ENCODE data around the gene SRRM2. TPM values are rescaled to one million over a fixed set of nuclear protein-coding genes. Genes with fewer than 3 reads are reported as not detected.

The SRRM2 gene
- polyA plus RNA-seq, 1 experiment, result 105 TPM

- H3K36me3 ChIP-seq (ENCODE audit: control insufficient read depth, insufficient read depth, low read length), result no peaks in the 10 kb centered on the region
- TF ChIP-seq CTCF (IDR thresholded peaks at IDR 0.05; ENCODE audit: insufficient read depth, low read depth, low read length), result no peak
- CTCF ChIA-PET, result interaction anchor here (1.5 kb wide), 1 partner anchor 14 kb away, joined by 4 read pairs; no protein-coding TSS in a partner anchor
- peaks cover 17% of the 10 kb centered on the region for H3K27me3 ChIP-seq (ENCODE audit: control insufficient read depth, insufficient read depth, low read length)
- DNase-seq (ENCODE audit: low read depth), result no peak
- H3K4me3 ChIP-seq (ENCODE audit: low read depth, low read length), result no peak overlapping the region
- POLR2A ChIA-PET, result no interaction called here
Measured at GRCh38 chr16:2792940-2793339, 40.5 kb downstream of the SRRM2 start.

GRCh38 chr16:2795395-2796143 lies 43.1 kb downstream of the SRRM2 start:
- no peaks in the 10 kb centered on the region for H3K36me3 ChIP-seq (ENCODE audit: control insufficient read depth, insufficient read depth, low read length)
- H3K27me3 ChIP-seq (ENCODE audit: control insufficient read depth, insufficient read depth, low read length), result peaks cover 8% of the 10 kb centered on the region
- CTCF ChIA-PET, result no interaction called here
- POLR2A ChIA-PET, result no interaction called here
- DNase-seq (ENCODE audit: low read depth), result no peak
- no peak overlapping the region for H3K4me3 ChIP-seq (ENCODE audit: low read depth, low read length)
- TF ChIP-seq CTCF (IDR thresholded peaks at IDR 0.05; ENCODE audit: insufficient read depth, low read depth, low read length), result no peak

DNA sequence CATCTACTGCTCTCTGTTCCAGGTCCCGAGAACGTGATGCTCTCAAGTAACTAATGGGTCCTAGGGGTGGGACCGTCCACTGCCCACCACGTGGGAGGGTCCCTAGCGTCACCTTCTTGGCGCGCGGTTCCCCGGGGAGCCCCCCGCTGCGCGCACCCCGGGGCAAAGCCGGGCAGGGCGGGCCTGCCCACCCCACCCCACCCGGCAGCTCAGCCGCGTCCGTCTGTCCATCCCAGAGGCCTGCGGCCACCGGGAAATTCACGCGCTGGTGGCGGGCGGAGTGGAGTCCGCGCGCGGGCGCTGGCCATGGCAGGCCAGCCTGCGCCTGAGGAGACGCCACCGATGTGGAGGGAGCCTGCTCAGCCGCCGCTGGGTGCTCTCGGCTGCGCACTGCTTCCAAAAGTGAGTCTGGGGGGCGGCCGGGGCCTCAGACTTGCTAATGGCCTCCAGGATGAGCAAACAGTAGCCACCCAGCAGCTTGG lies 46.3 kb downstream of the SRRM2 start:
- H3K27me3 ChIP-seq (ENCODE audit: control insufficient read depth, insufficient read depth, low read length), result peaks cover 3% of the 10 kb centered on the region; the same call in 1 of the 2 replicates
- DNase-seq (ENCODE audit: low read depth), result no peak
- no peaks in the 10 kb centered on the region for H3K36me3 ChIP-seq (ENCODE audit: control insufficient read depth, insufficient read depth, low read length)
- no peak overlapping the region for H3K4me3 ChIP-seq (ENCODE audit: low read depth, low read length)
- ChIA-PET POLR2A (no interaction called here), CTCF (interaction anchor here (1.0 kb wide), 1 partner anchor 14 kb away, joined by 3 read pairs; no protein-coding TSS in a partner anchor)
- TF ChIP-seq CTCF (IDR thresholded peaks at IDR 0.05; ENCODE audit: insufficient read depth, low read depth, low read length), result no peak

DNA sequence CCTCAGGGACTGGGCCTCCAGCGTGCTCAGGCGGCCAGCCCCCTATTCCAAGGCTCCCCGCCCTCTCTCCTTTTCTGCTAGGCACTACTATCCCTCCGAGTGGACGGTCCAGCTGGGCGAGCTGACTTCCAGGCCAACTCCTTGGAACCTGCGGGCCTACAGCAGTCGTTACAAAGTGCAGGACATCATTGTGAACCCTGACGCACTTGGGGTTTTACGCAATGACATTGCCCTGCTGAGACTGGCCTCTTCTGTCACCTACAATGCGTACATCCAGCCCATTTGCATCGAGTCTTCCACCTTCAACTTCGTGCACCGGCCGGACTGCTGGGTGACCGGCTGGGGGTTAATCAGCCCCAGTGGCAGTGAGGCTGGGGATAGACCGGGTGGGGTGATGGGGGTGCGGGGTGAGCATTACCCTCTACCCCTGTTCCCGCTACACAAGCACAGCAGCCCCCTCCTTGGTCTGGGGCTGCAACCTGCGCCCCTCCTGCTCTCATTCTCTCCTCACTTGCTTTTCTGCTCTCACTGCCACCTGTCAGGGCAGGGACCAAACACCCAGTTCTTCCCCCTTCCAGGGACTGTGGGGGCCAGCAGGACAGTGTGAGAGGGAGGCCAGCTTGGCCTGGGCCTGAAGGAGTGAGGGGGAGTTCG lies 46.9 kb downstream of the SRRM2 start:
- no peak for TF ChIP-seq CTCF (IDR thresholded peaks at IDR 0.05; ENCODE audit: insufficient read depth, low read depth, low read length)

GRCh38 chr16:2799859-2800226 lies 47.4 kb downstream of the SRRM2 start:
- POLR2A ChIA-PET, result no interaction called here
- H3K4me3 ChIP-seq (ENCODE audit: low read depth, low read length), result no peak overlapping the region
- H3K36me3 ChIP-seq (ENCODE audit: control insufficient read depth, insufficient read depth, low read length), result no peaks in the 10 kb centered on the region
- no peak for TF ChIP-seq CTCF (IDR thresholded peaks at IDR 0.05; ENCODE audit: insufficient read depth, low read depth, low read length)
- CTCF ChIA-PET, result interaction anchor here (1.1 kb wide), 1 partner anchor 20 kb away, joined by 3 read pairs; no protein-coding TSS in a partner anchor
- no peak for DNase-seq (ENCODE audit: low read depth)
- peaks cover 4% of the 10 kb centered on the region; the same call in 1 of the 2 replicates for H3K27me3 ChIP-seq (ENCODE audit: control insufficient read depth, insufficient read depth, low read length)

More for the DNA sequence above, 46.9 kb downstream of the SRRM2 start:
- DNase-seq (ENCODE audit: low read depth), result no peak
- ChIA-PET CTCF (no interaction called here), POLR2A (no interaction called here)
- Histone ChIP-seq H3K36me3 (ENCODE audit: control insufficient read depth, insufficient read depth, low read length) (no peaks in the 10 kb centered on the region), H3K4me3 (ENCODE audit: low read depth, low read length) (no peak overlapping the region), H3K27me3 (ENCODE audit: control insufficient read depth, insufficient read depth, low read length) (peaks cover 4% of the 10 kb centered on the region; the same call in 1 of the 2 replicates)
